Stimulated activated CD4-positive, alpha-beta T cell treated with anti-CD3 and anti-CD28 coated beads, Interleukin-1b, Interleukin-23, amount 100 ng/mL, for 48 hours (primary cell): ENCODE measurements around the gene CTDSP2.
"Not testable (repeated sequence)": the region's sequence is repeated elsewhere in the genome, so short reads cannot be mapped to it uniquely, and the experiment has no call there.

Experiments used
- DNase-seq: peaks from one replicate; pipeline ENCODE4 v3.0.0-alpha.2; 2020

CTDSP2 gene

DNA sequence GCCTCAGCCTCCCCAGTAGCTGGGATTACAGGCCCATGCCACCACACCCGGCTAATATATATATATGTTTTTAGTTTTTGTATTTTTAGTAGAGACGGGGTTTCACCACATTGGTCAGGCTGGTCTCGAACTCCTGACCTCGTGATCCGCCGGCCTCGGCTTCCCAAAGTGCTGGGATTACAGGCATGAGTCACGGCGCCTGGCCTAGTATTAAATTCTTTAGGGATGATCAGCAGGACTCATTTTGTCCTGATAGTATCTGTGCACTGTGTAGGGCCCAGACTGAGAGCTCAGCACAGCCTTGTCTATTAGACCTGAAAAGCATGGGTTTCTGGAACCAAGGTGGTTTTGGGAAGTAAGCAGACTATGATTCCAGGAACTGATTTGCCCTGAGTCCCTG lies 34.5 kb upstream of the CTDSP2 start:
- DNase-seq: not testable (repeated sequence)

DNA sequence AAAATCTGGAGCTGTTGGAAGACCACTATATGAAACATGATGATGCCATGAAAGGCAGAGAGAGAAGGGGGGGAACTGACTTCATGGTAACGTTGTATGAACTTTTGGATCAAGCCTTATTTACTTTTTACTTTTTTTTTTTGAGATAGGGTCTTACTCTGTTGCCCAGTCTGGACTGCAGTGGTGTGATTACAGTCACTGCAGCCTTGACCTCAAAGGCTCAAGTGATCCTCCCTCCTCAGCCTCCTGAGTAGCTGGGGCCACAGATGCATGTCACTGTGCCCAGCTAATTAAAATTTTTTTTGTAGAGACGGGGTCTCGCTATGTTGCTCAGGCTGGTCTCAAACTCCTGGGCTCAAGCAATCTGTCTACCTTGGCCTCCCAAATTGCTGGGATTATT lies 31.3 kb upstream of the CTDSP2 start:
- no peak for DNase-seq

DNA sequence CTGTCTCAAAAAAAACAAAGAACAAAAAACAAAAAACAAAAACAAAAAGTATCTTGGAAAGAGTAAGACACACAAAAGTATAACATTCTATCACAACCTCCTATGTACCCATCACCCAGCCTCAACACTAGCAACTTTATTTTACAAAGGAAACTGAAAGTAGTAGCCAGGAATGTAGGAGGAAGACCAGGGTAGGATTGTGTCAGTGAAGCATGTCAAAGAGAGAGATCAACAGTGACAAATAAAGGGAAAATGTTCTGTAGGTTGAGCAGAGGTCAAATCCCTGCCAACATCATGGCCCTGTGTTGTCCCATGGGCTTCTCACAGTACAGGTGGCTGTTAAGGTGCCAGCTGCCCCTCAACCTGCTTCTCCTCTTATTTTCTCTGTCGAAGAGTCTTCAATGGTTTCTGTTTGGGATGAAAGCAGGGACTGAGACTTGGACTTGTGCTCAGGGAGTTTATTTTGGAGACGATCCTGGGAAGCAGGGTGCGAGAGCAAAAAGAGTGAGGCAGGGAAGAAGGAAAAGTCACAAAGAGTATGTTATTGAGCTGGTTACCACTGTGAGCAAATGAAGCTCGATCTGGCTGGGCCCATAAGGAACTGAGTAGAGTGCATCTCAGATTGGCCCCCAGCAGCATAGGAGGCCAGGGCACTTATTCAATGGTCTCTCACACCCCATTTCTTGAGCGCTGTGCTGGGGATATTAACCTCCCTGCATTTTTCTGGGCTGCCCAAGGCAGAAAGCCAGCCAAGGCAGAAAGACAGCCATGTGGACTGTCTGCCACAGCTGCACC lies 29.4 kb upstream of the CTDSP2 start:
- DNase-seq: no peak

DNA sequence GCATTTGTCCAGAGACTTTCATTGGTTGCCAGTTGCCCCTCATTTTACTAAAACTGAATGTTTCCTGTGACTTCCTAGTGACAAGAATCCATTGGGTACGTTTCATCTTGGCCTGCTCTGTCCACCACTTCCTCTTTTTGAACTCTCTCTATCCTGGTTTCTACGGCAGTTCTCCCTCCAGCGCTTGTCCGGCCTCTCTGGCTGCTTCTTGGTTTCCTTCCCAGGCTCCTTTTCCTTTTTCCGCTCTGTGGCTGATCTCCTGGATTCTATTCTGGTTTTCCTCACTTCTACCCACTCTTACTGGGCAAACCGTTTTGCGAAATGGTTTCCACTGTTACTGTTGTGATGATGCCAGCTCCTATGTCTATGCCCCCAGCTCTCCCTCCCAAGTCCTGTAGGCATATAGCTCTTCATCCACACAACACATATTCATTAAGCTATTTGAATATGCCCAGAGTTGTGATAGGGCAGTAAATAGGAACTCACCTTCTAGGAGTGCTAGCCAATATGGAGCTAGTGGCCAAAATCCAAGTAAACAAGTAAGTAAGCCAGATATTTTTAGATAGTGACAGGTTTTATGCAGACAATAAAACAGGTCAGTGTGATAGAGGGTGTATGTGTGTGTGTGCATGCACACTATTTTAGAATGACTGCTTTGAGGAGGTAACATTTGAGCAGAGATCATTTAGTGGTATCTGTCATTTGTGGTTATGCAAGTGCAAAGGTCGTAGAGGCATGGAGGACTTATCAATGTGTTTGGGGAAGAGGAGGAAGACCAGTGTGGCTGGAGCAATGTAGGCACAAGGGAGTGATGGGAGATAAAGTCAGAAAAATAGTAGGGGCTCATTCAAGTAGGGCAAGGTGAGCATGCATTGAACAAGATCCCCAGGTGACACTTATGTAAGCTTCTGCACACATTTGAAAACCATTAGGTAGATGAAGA lies 27.9 kb upstream of the CTDSP2 start:
- DNase-seq: no peak

DNA sequence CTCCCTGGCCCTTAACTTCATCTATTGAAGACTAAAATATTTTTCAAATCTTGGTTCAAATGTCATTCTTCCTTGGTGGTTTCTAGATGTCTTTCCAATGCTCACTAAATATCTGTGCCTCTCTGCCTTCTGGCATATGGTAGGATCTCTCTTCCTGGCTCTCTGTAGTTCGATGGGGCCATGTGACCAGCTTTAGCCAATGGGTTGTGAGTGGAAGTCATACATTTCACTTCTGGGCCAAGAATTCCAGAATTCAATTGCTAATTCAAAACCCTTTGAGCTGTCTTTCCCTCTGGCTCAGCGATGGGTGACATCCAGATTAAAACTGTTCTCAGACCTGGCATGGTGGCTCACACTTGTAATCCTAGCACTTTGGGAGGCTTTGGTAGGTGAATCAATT lies 25.8 kb upstream of the CTDSP2 start:
- DNase-seq: no peak

DNA sequence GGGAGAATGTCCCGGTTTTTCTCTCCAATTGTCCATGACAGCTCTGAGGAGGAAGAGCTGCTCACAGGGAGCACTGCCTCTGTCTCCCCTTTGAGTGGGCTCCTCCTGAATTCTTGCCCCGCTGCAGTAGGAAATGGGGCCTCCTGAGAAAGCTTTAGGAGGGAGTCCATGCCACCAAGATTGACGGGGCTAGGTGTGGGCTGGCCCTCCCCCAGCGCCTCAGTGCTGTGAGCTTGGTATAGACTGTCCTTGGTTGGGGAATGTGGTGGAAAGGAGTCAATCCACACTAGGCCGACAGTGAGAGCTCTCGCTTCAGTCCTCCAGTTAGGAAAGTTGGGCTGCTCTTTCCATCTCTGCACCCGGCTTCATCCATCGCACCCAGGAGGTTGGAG lies 23.4 kb upstream of the CTDSP2 start:
- no peak for DNase-seq

DNA sequence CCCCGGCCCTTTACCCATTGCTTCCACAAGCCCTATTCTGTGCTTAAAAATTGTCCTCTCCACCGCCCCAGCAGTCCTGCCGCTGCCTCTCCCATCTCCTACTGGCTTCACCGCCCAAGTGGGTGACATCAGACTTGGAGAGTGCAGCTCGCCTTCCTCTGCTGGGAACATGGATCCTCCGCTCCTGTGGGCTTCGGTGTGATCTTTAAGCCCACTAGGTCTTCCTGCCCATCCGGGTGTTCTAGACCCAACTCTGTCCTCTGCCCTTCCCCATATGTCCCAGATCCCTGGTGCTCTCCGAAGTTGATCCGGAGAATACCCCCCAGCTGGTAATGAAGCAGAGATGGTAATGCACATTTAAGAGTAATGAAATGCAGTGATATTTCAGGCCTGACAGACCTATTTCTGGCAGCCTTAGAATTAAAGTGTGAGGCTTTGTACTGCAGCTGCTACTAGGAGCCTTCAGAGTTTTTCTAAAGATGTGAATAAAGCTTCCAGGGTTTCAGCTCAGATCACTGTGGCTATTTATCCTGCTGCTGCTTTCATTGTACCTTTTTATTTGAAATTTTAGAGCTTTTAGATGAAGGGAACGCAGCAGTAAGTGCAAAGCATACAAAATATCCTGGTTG lies 22.9 kb upstream of the CTDSP2 start:
- no peak for DNase-seq

DNA sequence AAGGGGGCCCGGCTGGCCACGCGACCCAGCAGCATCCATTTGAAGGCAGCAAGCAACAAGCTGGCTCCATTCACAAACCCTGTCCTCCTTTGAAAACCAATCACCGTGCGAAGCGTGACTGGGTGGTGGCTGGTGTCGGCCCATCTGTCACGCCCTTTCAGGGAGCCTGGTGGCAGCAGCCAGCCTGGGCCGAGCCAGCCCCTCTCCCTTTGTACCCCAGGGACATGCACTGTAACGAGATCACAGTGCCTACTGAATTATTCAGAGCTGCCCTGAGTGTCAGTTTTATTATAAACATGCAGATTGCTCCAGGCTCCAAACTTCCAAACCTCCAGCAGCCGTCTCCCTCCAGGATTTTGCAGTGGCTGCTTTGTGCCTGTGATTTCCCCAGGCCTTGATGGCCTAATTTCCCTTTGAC lies 22.3 kb upstream of the CTDSP2 start:
- no peak for DNase-seq

DNA sequence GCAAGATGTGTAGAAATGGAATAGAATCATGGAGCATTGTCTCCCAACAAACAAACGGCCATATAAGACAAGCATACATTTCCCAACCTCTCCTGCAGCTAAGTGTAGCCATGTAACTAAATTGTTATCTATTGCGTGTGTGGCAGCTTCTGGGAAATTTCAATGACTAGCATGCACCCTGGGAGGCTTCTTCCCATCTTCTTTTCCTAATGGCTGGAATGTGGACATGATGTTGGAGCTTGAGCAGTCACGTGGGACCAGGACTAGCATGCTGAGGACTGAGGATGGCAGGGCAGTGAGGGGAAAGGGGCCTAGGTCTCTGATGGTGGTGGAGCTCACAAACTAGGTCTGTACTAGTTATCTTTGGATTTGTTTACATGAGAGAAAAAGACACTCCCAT lies 21.7 kb upstream of the CTDSP2 start:
- no peak for DNase-seq

DNA sequence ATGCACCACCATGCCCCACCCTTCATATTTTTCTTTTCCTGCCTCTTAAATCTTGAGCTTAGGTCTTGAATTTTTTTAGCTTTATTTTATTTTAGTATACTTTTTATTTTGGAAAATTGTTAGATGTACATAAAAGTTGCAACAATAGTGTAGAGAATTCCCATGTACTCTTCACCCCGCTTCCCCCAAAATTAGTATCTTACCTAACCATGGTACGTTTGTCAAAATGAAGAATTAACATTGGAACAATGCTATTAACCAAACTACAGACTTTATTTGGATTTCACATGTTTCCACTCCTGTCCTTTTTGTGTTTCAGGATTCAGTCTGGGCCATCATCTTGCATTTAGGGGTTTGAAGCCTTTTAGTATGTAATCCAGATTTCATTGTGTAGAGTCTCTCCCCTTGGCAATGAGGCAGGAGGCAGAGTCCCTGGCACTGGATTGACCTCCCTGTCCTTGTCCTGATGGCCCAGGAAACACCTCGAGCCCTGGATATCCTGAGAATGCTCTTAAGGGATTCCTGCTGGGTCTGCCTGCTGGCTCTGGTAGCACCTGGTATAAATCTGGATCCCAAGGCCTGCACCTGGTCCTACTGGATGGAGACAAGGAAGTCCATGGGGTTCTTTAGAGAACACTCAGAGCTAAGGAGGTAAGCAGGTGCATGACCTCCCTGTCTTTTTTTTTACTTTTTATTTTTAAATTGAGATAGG lies 19.9 kb upstream of the CTDSP2 start:
- DNase-seq: no peak

DNA sequence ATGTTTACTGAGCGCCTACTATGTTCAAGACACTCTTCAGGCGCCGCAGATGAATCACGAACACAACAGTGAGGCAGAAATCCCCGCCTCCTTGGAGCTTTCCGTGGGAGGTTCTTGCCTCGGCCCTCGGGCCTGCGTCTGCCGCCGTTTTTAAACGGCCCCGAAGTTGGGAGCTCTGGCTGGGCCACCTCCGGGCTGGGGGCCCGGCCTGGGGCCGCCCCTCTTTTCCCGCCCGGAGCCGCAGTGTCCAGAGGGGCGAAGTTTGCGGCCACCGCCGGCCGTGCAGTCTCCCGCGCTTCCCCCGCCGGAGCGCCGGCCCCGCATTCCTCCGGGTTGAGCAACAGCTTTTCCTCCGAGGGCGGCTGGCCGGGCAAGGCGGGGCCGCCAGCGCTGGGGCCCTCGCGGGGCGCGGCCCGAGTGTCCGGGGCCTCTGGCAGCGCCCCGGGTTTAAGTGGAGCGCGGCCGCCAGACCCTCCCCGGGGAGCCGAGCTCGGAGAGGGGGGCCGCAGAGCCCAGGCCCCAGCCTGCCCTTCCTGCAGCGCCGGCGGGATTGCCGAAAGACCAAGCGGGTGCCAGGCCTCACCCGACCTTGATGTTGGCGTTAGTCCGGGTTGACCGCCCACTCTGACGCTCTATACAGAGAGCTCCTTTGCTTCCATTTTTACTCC lies 18.7 kb upstream of the CTDSP2 start:
- DNase-seq: peak; percentile 66

DNA sequence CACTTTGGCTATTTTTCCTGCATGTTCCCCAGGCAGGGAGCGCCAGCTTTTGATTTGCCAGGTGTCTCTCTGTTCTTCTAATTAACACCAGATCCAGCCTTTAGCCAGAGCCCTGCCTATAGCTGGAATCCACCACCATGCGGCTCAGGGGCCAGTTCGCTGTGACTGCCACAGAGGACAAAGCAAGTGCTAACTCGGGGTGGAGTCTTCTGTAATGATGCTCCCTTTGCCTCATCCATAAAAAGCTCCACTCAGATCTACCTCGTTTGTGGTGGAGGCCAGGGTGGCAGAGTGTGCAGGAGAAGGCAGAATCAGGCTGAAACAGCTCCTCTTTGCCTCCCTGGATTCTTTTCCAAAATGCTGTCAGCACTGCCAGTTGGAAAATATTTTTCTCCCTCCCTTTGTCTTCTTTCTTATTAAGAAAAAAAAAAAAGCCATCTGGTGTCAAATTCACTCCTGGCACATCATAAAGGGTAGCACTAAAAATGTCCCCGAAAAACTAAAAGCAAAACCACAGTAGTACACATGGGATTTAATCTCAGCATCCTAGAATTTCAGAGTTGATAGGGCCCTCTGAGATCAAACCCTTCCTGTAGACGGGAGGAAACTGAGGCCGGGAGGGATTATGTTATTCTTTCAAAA lies 18.0 kb upstream of the CTDSP2 start:
- no peak for DNase-seq

DNA sequence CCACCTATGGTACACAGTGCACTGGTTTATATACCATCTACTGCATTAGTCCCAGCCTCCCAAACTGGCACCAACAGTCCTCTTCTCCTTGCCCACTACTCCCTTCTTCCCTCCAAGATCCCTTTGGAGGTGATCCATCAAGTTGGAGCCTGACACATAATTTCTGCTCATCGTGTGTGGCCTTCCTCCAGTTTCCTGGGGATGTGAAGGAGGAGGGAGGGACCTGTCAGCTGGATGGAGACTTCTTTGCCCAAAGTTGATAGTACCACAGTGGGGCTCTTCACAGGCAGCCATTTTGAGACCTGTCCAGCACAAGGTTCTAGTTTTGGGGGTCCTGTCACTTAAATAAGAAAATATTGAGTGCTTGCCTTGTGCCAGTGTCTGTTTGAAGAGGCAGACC lies 17.1 kb upstream of the CTDSP2 start:
- DNase-seq: no peak

DNA sequence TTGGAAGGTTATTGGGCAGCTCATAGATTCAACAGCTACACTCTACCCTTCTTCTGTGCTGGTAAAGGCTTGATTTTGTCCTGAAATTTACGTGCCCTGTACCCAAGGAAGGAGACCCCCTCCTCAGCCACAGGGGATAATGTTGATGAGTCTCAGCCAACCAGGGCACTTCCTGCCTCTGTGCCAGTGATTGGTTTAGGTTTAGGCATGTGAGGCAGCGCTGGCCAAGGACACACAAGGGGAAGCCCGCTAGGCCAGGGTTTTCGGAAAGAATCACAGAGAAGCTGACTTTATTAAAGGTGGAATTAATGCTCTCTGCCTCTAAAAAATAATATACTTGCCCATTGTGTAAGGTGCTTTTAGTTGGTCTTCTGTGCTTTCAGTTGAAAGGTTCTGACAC lies 15.4 kb upstream of the CTDSP2 start:
- DNase-seq: no peak

DNA sequence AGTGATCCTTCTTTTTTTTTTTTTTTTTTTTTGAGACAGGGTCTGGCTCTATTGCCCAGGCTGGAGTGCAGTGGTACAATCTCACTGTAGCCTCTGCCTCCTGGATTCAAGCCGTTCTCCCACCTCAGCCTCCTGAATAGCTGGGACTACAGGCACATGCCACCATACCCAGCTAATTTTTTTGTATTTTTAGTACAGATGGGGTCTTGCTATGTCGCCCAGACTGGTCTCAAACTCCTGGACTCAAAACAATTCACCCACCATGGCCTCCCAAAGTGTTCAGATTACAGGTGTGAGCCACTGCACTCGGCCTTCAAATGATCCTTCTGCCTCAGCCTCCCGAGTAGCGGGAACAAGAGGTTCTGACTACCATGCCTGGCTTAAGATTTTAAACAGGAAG lies 14.4 kb upstream of the CTDSP2 start:
- not testable (repeated sequence) for DNase-seq

DNA sequence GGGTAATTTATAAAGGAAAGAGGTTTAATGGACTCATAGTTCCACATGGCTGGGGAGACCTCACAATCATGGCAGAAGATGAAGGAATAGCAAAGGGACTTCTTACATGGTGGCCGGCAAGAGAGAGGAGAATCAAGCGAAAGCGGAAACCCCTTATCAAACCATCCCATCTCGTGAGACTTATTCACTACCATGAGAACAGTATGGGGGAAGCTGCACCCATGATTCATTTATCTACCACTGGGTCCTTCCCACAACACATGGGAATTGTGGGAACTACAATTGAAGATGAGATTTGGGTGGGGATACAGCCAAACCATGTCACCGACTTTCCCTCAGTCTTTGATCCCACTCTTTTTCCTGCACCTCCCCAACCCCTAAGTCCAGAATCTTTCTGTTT lies 12.6 kb upstream of the CTDSP2 start:
- DNase-seq: no peak

DNA sequence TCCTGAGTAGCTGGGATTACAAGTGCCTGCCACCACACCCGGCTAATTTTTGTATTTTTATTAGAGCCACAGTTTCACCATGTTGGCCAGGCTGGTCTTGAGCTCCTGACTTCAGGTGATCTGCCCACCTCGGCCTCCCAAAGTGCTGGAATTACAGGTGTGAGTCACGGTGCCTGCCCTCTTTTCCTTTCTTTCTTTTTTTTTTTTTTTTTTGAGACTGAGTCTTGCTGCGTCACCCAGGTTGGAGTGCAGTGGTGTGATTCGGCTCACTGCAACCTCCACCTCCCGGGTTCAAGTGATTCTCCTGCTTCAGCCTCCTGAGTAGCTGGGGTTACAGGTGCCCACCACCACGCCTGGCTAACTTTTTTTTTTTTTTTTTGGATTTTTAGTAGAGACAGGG lies 11.6 kb upstream of the CTDSP2 start:
- not testable (repeated sequence) for DNase-seq

DNA sequence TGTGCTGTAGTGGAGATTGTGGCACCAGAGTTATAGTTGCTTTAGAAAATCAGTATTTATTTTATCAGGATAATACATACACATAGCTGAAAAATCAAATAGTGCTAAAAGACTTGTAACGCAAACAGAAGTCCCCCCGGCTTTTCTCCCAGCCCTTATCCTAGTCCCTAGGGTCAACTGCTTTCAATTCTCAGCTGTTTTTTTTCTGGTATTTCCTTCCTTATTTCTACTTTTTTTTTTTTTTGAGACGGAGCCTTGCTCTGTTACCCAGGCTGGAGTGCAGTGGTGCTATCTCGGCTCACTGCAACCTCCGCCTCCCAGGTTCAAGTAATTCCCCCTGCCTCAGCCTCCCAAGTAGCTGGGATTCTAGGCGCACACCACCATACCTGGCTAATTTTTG lies 8.4 kb upstream of the CTDSP2 start:
- DNase-seq: no peak

DNA sequence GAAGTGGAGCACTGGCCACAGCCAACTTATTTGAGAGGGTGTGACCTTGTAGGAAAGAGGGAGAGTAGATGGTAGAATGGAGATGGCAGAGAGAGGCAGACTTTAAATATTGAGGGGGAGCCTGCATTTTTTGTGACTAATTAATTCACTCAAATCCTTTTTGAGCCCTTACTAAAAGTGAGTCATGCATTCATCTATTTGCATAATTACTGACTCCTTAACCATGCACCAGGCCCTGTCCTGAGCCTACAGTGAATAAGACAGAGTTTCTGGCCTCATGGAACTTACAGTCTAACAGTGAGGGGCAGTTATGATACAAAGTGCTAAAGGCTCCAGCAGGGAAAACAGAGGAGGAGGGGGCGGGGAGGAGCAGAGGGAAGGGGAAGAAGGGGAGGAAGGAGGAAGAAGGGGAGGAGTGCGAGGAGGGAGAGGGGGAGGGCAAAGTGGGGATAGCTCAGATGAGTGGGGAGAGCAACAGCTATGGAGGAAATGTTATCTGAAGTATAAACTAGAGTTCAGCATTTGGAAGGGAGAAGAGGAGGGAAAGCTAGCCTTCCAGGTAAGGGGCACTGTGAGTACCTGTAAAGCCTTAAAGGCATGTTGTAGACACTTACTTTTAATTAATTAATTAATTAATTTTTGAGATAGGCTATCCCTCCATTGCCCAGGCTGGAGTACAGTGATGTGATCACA lies 7.5 kb upstream of the CTDSP2 start:
- DNase-seq: no peak

DNA sequence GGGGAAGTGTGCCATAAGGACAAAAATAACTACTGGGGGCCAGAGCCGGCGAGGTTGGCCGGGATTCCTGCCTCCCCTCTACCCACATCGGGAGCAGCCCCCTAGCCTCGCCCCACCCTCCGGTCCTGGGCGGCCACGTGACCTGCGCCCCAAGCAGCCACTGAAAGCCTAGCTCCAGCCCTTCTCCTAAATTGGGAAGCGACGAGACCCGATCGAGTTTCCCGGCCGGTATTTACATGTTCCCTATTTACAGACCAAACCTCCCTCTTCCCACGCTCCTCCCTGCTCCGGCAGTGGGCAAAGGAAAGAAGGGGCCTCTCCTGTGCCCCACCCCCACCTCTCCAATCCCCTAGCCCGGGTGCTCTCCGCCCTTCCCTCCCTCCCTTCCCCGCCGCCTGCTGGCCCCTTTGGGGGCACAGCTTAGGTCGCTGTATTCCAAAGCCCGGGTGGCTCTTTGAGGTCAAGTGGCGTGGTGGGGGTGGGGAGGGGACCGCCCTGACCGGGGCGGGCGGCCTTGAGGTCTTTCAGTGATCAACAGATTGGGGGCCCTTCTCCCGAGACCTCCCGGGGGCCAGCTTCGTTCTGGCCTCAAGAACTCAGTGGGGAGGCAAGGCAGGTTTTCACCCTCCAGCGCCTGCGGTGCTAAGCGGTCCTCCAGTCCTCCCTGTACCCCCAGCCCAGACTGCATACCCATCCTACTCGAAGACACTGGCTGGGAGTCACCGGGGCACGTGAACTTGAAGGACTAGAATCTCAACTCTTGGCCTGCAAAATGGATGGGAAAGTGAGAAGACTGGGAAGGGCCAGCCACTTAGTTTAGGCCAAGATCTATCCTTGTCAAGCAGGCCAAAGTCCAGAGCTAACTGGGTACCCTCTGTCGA lies 6.3 kb upstream of the CTDSP2 start:
- no peak for DNase-seq
